ENCODE measurements around the gene ACSF2.

GRCh38 chr17:50466371-50467113, 40.5 kb downstream of the ACSF2 start:
- TF ChIP-seq POLR2AphosphoS5 (IDR thresholded peaks at IDR 0.05; ENCODE audit: borderline replicate concordance, low read depth, low read length) (no peak), EZH2 (IDR thresholded peaks at IDR 0.05) (no peak), FOXP2 (optimal IDR thresholded peaks at IDR 0.05; ENCODE audit: control extremely low read depth, extremely low read length, insufficient read depth) (no peak)

Measured in SK-N-MC (cell line).